ENCODE measurements around the gene ZNF600.

- TF ChIP-seq, protein P1, sequence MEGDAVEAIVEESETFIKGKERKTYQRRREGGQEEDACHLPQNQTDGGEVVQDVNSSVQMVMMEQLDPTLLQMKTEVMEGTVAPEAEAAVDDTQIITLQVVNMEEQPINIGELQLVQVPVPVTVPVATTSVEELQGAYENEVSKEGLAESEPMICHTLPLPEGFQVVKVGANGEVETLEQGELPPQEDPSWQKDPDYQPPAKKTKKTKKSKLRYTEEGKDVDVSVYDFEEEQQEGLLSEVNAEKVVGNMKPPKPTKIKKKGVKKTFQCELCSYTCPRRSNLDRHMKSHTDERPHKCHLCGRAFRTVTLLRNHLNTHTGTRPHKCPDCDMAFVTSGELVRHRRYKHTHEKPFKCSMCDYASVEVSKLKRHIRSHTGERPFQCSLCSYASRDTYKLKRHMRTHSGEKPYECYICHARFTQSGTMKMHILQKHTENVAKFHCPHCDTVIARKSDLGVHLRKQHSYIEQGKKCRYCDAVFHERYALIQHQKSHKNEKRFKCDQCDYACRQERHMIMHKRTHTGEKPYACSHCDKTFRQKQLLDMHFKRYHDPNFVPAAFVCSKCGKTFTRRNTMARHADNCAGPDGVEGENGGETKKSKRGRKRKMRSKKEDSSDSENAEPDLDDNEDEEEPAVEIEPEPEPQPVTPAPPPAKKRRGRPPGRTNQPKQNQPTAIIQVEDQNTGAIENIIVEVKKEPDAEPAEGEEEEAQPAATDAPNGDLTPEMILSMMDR (IDR thresholded peaks at IDR 0.05; ENCODE audit: control extremely low read depth in 1 of 3, insufficient read depth in 1 of 3, low read depth in 1 of 3, low read length in 3 of 3), result no peak
- no peak for TF ChIP-seq KDM1A (IDR thresholded peaks at IDR 0.05; ENCODE audit: borderline replicate concordance, low read length)
- TF ChIP-seq POLR2A (IDR thresholded peaks at IDR 0.05; ENCODE audit: control extremely low read depth in 1 of 2, low read depth in 2 of 2, low read length in 2 of 2), result no peak
- no peak for TF ChIP-seq POLR2AphosphoS5 (IDR thresholded peaks at IDR 0.05; ENCODE audit: low read depth, low read length)
- no peak for TF ChIP-seq EP300 (IDR thresholded peaks at IDR 0.05; ENCODE audit: borderline replicate concordance in 1 of 2, low read depth in 2 of 2, low read length in 2 of 2)
- no peak for TF ChIP-seq SRF (IDR thresholded peaks at IDR 0.05; ENCODE audit: low read depth, low read length)
- TF ChIP-seq, protein P2, sequence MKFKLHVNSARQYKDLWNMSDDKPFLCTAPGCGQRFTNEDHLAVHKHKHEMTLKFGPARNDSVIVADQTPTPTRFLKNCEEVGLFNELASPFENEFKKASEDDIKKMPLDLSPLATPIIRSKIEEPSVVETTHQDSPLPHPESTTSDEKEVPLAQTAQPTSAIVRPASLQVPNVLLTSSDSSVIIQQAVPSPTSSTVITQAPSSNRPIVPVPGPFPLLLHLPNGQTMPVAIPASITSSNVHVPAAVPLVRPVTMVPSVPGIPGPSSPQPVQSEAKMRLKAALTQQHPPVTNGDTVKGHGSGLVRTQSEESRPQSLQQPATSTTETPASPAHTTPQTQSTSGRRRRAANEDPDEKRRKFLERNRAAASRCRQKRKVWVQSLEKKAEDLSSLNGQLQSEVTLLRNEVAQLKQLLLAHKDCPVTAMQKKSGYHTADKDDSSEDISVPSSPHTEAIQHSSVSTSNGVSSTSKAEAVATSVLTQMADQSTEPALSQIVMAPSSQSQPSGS (IDR thresholded peaks at IDR 0.05; ENCODE audit: low read length), result no peak
- no peak for TF ChIP-seq GABPA (IDR thresholded peaks at IDR 0.05; ENCODE audit: borderline replicate concordance, insufficient read depth, low read length)
- no peak for TF ChIP-seq EZH2 (IDR thresholded peaks at IDR 0.05; ENCODE audit: low read depth, low read length, severe bottlenecking)
- TF ChIP-seq SP1 (IDR thresholded peaks at IDR 0.05; ENCODE audit: low read depth, low read length), result no peak
Observed at GRCh38 chr19:52724701-52725514, 61.7 kb downstream of the ZNF600 start.

Measured in H1 (cell line).